K562 (cell line): ENCODE data around the gene THOP1. TPM values are rescaled to one million over a fixed set of nuclear protein-coding genes. Genes with fewer than 3 reads are reported as not detected.
A peak's percentile ranks its signal among the peaks of the same experiment; 100 is the strongest.

ENCODE experiments used
- ATAC-seq: fragments of 200-7000 bp; cut with Tn5 transposase; 3 replicates; pipeline ENCODE4 v1.9.1; 2020; ENCODE audit warnings: moderate library complexity
- BruUV-seq: library from RNA; stranded (reverse); fragments of 400-500 nt; replicated peaks from 2 replicates; lab custom pipeline; 2021; lab: Mats Ljungman, UMichigan
- CTCF ChIA-PET: fragments of 300-600 bp; formaldehyde crosslinking; extraction: SDS; loops from one replicate; lab custom pipeline; 2021; ENCODE audit warnings: low intra/inter-chr PET ratio; lab: Yijun Ruan, JAX
- POLR2A ChIA-PET: fragments of 300-600, 350-650 bp; sonication (Branson Sonifier 250); formaldehyde crosslinking; extraction: SDS; loops from one replicate; lab custom pipeline; 2021; ENCODE audit warnings: antibody characterized with exemption, inconsistent platforms; lab: Yijun Ruan, JAX
- DNase-seq, 4 experiments: peaks; one replicate each; pipeline versions ENCODE4 v3.0.0 to v3.0.0-alpha.2; 2011 to 2018; ENCODE audit warnings: low spot score in 3 of 4, mixed read lengths in 3 of 4; ENCODE audit errors: extremely low read depth in 1 of 4
- FAIRE-seq: peaks from 2 replicates; lab custom pipeline; 2011; peaks lifted over from hg19 to GRCh38; lab: Jason Lieb, UNC
- H2AFZ ChIP-seq: 2 replicates; pipeline ENCODE4 v1.6.0; 2011; ENCODE audit warnings: low read depth, low read length, control low read depth, inconsistent platforms
- H3K27ac ChIP-seq: fragments of 200-600 bp; 3 replicates; pipeline ENCODE4 v1.8.0; 2011; ENCODE audit warnings: low read depth, mild to moderate bottlenecking, control low read depth, inconsistent platforms, low read length, moderate library complexity, mixed read lengths; ENCODE audit errors: extremely low read depth
- H3K27me3 ChIP-seq, 2 experiments: fragments of 300-600 bp in 1 of 2; 2 replicates in 1 of 2; 3 replicates in 1 of 2; pipeline versions ENCODE4 v1.6.0 to v1.8.0; 2011; ENCODE audit warnings: inconsistent platforms in 2 of 2, low read length in 2 of 2, mild to moderate bottlenecking in 1 of 2, mixed read lengths in 1 of 2, moderate library complexity in 1 of 2; ENCODE audit not compliant: control insufficient read depth in 2 of 2, insufficient read depth in 2 of 2
- H3K36me3 ChIP-seq: fragments of 300-600 bp; 3 replicates; pipeline ENCODE4 v1.8.0; 2011; ENCODE audit warnings: mild to moderate bottlenecking, low read length, inconsistent platforms; ENCODE audit not compliant: control insufficient read depth, insufficient read depth
- H3K4me1 ChIP-seq, 2 experiments: fragments of 200-600 bp in 1 of 2; replicated peaks in 1 of 2; 2 replicates in 1 of 2; 3 replicates in 1 of 2; pipeline versions ENCODE4 v1.5.1 to v1.8.0; 2011; ENCODE audit warnings: inconsistent platforms in 2 of 2, low read length in 2 of 2, mild to moderate bottlenecking in 1 of 2, mixed read lengths in 1 of 2, moderate library complexity in 1 of 2; ENCODE audit not compliant: control insufficient read depth in 2 of 2, insufficient read depth in 2 of 2
- H3K4me2 ChIP-seq: 2 replicates; pipeline ENCODE4 v1.6.1; 2011; ENCODE audit warnings: low read length, control low read depth, inconsistent platforms, mixed read lengths; ENCODE audit not compliant: insufficient read depth
- H3K4me3 ChIP-seq: fragments of 200-600 bp; sonication (generic), shearing (Covaris generic); 2 replicates; pipeline ENCODE4 v1.5.1; 2016; ENCODE audit warnings: control low read depth, inconsistent platforms
- H3K79me2 ChIP-seq: fragments of 200-600 bp; 3 replicates; pipeline ENCODE4 v1.8.0; 2011; ENCODE audit warnings: low read length, inconsistent platforms; ENCODE audit not compliant: control insufficient read depth, insufficient read depth
- H3K9ac ChIP-seq, 2 experiments: 2 replicates each; pipeline versions ENCODE4 v1.6.0 to v1.6.1; 2011; ENCODE audit warnings: low read depth in 2 of 2, low read length in 2 of 2, control low read depth in 1 of 2, inconsistent platforms in 1 of 2, mild to moderate bottlenecking in 1 of 2, mixed read lengths in 1 of 2; ENCODE audit not compliant: insufficient read depth in 1 of 2
- H3K9me1 ChIP-seq: one replicate; pipeline ENCODE4 v1.6.0; 2011; ENCODE audit warnings: inconsistent platforms, mild to moderate bottlenecking, low read length, moderate library complexity; ENCODE audit not compliant: control insufficient read depth, insufficient read depth
- H3K9me3 ChIP-seq: replicated peaks from 2 replicates; pipeline ENCODE4 v1.5.1; 2011; ENCODE audit warnings: low read depth, low read length, inconsistent platforms; ENCODE audit not compliant: control insufficient read depth, insufficient read depth
- H4K20me1 ChIP-seq: replicated peaks from 2 replicates; pipeline ENCODE4 v1.6.1; 2011; ENCODE audit warnings: low read length, inconsistent platforms, mixed read lengths; ENCODE audit not compliant: control insufficient read depth, insufficient read depth
- BMI1 ChIP-seq: fragments of 150-350 bp; IDR thresholded peaks from 2 replicates; pipeline ENCODE4 v1.6.1; 2014; ENCODE audit warnings: low read length
- HSF4 ChIP-seq: fragments of 250-450 bp; sonication (Bioruptor Pico); IDR thresholded peaks from 2 replicates; pipeline ENCODE4 v2.1.2; 2022; ENCODE audit warnings: mild to moderate bottlenecking, moderate library complexity, borderline replicate concordance
- KLF16 ChIP-seq: IDR thresholded peaks from 2 replicates; pipeline ENCODE4 v1.6.1; 2016; ENCODE audit warnings: antibody characterized with exemption
- NR3C1 ChIP-seq: sonication (generic); formaldehyde crosslinking; IDR thresholded peaks from 2 replicates; pipeline ENCODE4 v1.8.1; 2022; ENCODE audit warnings: missing genetic modification reagents
- PCBP1 ChIP-seq: fragments of 200-400 bp; formaldehyde crosslinking; IDR thresholded peaks from 2 replicates; pipeline ENCODE4 v1.6.1; 2018; ENCODE audit warnings: mild to moderate bottlenecking, low read depth, low read length; ENCODE audit not compliant: poor library complexity, severe bottlenecking
- POLR2G ChIP-seq: fragments of 200-400 bp; formaldehyde crosslinking; IDR thresholded peaks from 2 replicates; pipeline ENCODE4 v1.6.1; 2017; ENCODE audit warnings: low read depth, mild to moderate bottlenecking, antibody characterized with exemption, low read length, moderate library complexity
- PTBP1 ChIP-seq: fragments of 200-400 bp; formaldehyde crosslinking; IDR thresholded peaks from 2 replicates; pipeline ENCODE4 v1.6.1; 2017; ENCODE audit warnings: low read depth, low read length
- RBFOX2 ChIP-seq: fragments of 200-400 bp; formaldehyde crosslinking; IDR thresholded peaks from 2 replicates; pipeline ENCODE4 v1.6.1; 2017; ENCODE audit warnings: low read depth, mild to moderate bottlenecking, low read length, moderate library complexity
- ZNF311 ChIP-seq: fragments of 250-450 bp; sonication (Bioruptor Pico); IDR thresholded peaks from 2 replicates; pipeline ENCODE4 v1.4.0; 2020; ENCODE audit warnings: mild to moderate bottlenecking, moderate library complexity
- WGBS: fragments of 100-300 bp; shearing (Covaris generic); methylation state at CpG from one replicate; pipeline ENCODE4 v1.1.6; 2016; ENCODE audit warnings: low coverage, mixed read lengths; ENCODE audit not compliant: insufficient coverage; ENCODE audit errors: missing lambda C conversion rate; 5-methylcytosine and 5-hydroxymethylcytosine counted together
- in situ Hi-C: fragments of 300-500 bp; cut with MboI; formaldehyde crosslinking; loops from 4 replicates; pipeline ENCODE4 v1.15.0; 2018; ENCODE audit warnings: inconsistent platforms, mixed read lengths
- intact Hi-C: fragments of 100-400 bp; cut with micrococcal nuclease; formaldehyde crosslinking; loops from 2 replicates; pipeline ENCODE4 v1.14.2; 2022
- polyA plus RNA-seq, 8 experiments: library from polyadenylated mRNA; depleted of rRNA in 4 of 8; stranded (reverse) in 5 of 8; unstranded in 3 of 8; fragments of >200 nt; fragmentation: Nextera tagmentation in 2 of 8; fragmentation: Illumina TruSeq in 1 of 8; extraction: Ambion mirVana in 2 of 8; extraction: Trizol in 1 of 8; gene quantifications; 2 replicates each; pipeline versions ENCODE4 v1.2.1 to v1.2.3, GENCODE V29; 2011 to 2014; ENCODE audit warnings: inconsistent platforms in 1 of 8, missing spikeins in 1 of 8
- total RNA-seq, 7 experiments: library from RNA; depleted of rRNA in 6 of 7; stranded (reverse); fragments of >200 nt in 6 of 7; fragmentation: Illumina TruSeq in 2 of 7; extraction: Trizol in 2 of 7; gene quantifications; 2 replicates each; pipeline versions ENCODE4 v1.2.1 to v1.2.3, GENCODE V29; 2011 to 2021; ENCODE audit warnings: low replicate concordance in 1 of 7
- TF ChIP-seq, protein P1 (sequence below), 3 experiments: IDR thresholded peaks in 2 of 3; conservative IDR thresholded peaks in 1 of 3; 2 replicates each; pipeline ENCODE4 v1.5.1; 2011 to 2012; ENCODE audit warnings: low read length in 3 of 3, mild to moderate bottlenecking in 3 of 3, control low read depth in 2 of 3, improper control_type of control experiment in 1 of 3, inconsistent platforms in 1 of 3, low read depth in 1 of 3, mixed read lengths in 1 of 3, moderate library complexity in 1 of 3; ENCODE audit not compliant: insufficient read depth in 2 of 3
- TF ChIP-seq, protein P2 (sequence below): sonication (generic); formaldehyde crosslinking; IDR thresholded peaks from 2 replicates; pipeline ENCODE4 v1.8.1; 2023; ENCODE audit warnings: mild to moderate bottlenecking, missing genetic modification reagents

The THOP1 gene
- total and polyA plus RNA-seq, 9 of the 15 experiments (the other 6 are each of a cell fraction or from before 2014, with no cell fraction given): 1.3 to 255 (median 96.1) TPM

- TF ChIP-seq HSF4 (CRISPR knock-in tag) (no peak), BMI1 (no peak), KLF16 (no peak), ZNF311 (CRISPR knock-in tag) (no peak), NR3C1 (CRISPR knock-in tag) (no peak)
- TF ChIP-seq, protein P1, sequence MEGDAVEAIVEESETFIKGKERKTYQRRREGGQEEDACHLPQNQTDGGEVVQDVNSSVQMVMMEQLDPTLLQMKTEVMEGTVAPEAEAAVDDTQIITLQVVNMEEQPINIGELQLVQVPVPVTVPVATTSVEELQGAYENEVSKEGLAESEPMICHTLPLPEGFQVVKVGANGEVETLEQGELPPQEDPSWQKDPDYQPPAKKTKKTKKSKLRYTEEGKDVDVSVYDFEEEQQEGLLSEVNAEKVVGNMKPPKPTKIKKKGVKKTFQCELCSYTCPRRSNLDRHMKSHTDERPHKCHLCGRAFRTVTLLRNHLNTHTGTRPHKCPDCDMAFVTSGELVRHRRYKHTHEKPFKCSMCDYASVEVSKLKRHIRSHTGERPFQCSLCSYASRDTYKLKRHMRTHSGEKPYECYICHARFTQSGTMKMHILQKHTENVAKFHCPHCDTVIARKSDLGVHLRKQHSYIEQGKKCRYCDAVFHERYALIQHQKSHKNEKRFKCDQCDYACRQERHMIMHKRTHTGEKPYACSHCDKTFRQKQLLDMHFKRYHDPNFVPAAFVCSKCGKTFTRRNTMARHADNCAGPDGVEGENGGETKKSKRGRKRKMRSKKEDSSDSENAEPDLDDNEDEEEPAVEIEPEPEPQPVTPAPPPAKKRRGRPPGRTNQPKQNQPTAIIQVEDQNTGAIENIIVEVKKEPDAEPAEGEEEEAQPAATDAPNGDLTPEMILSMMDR (IDR thresholded peaks at IDR 0.05 in 2 of 3, conservative IDR thresholded peaks at IDR 0.05 in 1 of 3; ENCODE audit: insufficient read depth in 2 of 3, low read depth in 1 of 3, low read length in 3 of 3): no peak
These were observed 24.3 kb downstream of the THOP1 start (continued) for GRCh38 chr19:2809387-2810140.

- H2AFZ ChIP-seq: no peak overlapping the region
- in situ Hi-C loops: no loop called here
- H3K79me2 ChIP-seq: no peaks in the 10 kb centered on the region
- FAIRE-seq (no peak), ATAC-seq (no peak), DNase-seq (no peak)
- no peak for TF ChIP-seq PTBP1
- peak; percentile 71 for TF ChIP-seq POLR2G
- TF ChIP-seq, protein P2, sequence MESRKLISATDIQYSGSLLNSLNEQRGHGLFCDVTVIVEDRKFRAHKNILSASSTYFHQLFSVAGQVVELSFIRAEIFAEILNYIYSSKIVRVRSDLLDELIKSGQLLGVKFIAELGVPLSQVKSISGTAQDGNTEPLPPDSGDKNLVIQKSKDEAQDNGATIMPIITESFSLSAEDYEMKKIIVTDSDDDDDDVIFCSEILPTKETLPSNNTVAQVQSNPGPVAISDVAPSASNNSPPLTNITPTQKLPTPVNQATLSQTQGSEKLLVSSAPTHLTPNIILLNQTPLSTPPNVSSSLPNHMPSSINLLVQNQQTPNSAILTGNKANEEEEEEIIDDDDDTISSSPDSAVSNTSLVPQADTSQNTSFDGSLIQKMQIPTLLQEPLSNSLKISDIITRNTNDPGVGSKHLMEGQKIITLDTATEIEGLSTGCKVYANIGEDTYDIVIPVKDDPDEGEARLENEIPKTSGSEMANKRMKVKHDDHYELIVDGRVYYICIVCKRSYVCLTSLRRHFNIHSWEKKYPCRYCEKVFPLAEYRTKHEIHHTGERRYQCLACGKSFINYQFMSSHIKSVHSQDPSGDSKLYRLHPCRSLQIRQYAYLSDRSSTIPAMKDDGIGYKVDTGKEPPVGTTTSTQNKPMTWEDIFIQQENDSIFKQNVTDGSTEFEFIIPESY (CRISPR knock-in tag): 0 out of 2 replicates have a peak, but pooled peaks have one; percentile 13
- 0 out of 2 replicates have a peak, but pooled peaks have one; percentile 35 for TF ChIP-seq RBFOX2
- TF ChIP-seq PCBP1: no peak
- H3K4me1 ChIP-seq: peaks cover 0 to 26% of the 10 kb centered on the region in 2 experiments; a peak in 2 of 5 replicates
- peaks cover 87% of the 10 kb centered on the region; the same call in 2 of the 3 replicates for H3K36me3 ChIP-seq
- no peak overlapping the region for H3K9ac ChIP-seq
- CTCF ChIA-PET: no interaction called here
- 92% methylated on average over 38 of the region's 58 CpGs for WGBS
- H3K27me3 ChIP-seq: no peaks in the 10 kb centered on the region
- H3K4me2 ChIP-seq: no peak overlapping the region
- H3K27ac ChIP-seq: no peak overlapping the region
- no peak overlapping the region for H3K4me3 ChIP-seq
- intact Hi-C loops: no loop called here
- BruUV-seq: no TSS peak
- H4K20me1 ChIP-seq: no peaks in the 10 kb centered on the region
- H3K9me1 ChIP-seq: no peaks in the 10 kb centered on the region
- no peaks in the 10 kb centered on the region for H3K9me3 ChIP-seq
- POLR2A ChIA-PET: interaction anchor here (0.8 to 1.1 kb wide), 3 partner anchors 9 to 21 kb away, joined by 3 to 4 read pairs (median 3); no protein-coding TSS in a partner anchor
These were observed 25.1 kb downstream of the THOP1 start for GRCh38 chr19:2810141-2811091.
